ENCODE data around the gene PCNX1.

Gene PCNX1

GRCh38 chr14:71108398-71109119 is 201.3 kb downstream of the PCNX1 start:
- no peak overlapping the region for H3K4me3 ChIP-seq (ENCODE audit: low read depth, low read length)
- TF ChIP-seq CTCF (IDR thresholded peaks at IDR 0.05; ENCODE audit: control insufficient read depth, extremely low read depth, insufficient read depth) = no peak
- DNase-seq (ENCODE audit: low read depth) = no peak

GRCh38 chr14:71113376-71113775 is 206.1 kb downstream of the PCNX1 start:
- no peak for TF ChIP-seq CTCF (IDR thresholded peaks at IDR 0.05; ENCODE audit: control insufficient read depth, extremely low read depth, insufficient read depth)
- H3K4me3 ChIP-seq (ENCODE audit: low read depth, low read length) = no peak overlapping the region
- no peak for DNase-seq (ENCODE audit: low read depth)

- no peak for TF ChIP-seq CTCF (IDR thresholded peaks at IDR 0.05; ENCODE audit: control insufficient read depth, extremely low read depth, insufficient read depth)
- no peak overlapping the region for H3K4me3 ChIP-seq (ENCODE audit: low read depth, low read length)
- DNase-seq (ENCODE audit: low read depth) = no peak
Measured at GRCh38 chr14:71114565-71114964, 207.3 kb downstream of the PCNX1 start.

- no peak for TF ChIP-seq CTCF (IDR thresholded peaks at IDR 0.05; ENCODE audit: control insufficient read depth, extremely low read depth, insufficient read depth)
- DNase-seq (ENCODE audit: low read depth) = no peak
- H3K4me3 ChIP-seq (ENCODE audit: low read depth, low read length) = no peak overlapping the region
Measured at GRCh38 chr14:71115306-71115705, 208.0 kb downstream of the PCNX1 start.

GRCh38 chr14:71115821-71116567 is 208.7 kb downstream of the PCNX1 start:
- no peak for TF ChIP-seq CTCF (IDR thresholded peaks at IDR 0.05; ENCODE audit: control insufficient read depth, extremely low read depth, insufficient read depth)
- DNase-seq (ENCODE audit: low read depth) = no peak
- H3K4me3 ChIP-seq (ENCODE audit: low read depth, low read length) = no peak overlapping the region

- no peak overlapping the region for H3K4me3 ChIP-seq (ENCODE audit: low read depth, low read length)
- DNase-seq (ENCODE audit: low read depth) = no peak
- TF ChIP-seq CTCF (IDR thresholded peaks at IDR 0.05; ENCODE audit: control insufficient read depth, extremely low read depth, insufficient read depth) = no peak
Measured at GRCh38 chr14:71116568-71117122, 209.4 kb downstream of the PCNX1 start.
